K562 (cell line): Measurements from ENCODE around the gene FRMD7. TPM values are rescaled to one million over a fixed set of nuclear protein-coding genes. Genes with fewer than 3 reads are reported as not detected.
A peak's percentile ranks its signal among the peaks of the same experiment; 100 is the strongest.

Experiments
- ATAC-seq: fragments of 200-7000 bp; cut with Tn5 transposase; 3 replicates; pipeline ENCODE4 v1.9.1; 2020; ENCODE audit warnings: moderate library complexity
- BruUV-seq: library from RNA; stranded (reverse); fragments of 400-500 nt; replicated peaks from 2 replicates; lab custom pipeline; 2021; lab: Mats Ljungman, UMichigan
- CTCF ChIA-PET: fragments of 300-600 bp; formaldehyde crosslinking; extraction: SDS; loops from one replicate; lab custom pipeline; 2021; ENCODE audit warnings: low intra/inter-chr PET ratio; lab: Yijun Ruan, JAX
- POLR2A ChIA-PET: fragments of 300-600, 350-650 bp; sonication (Branson Sonifier 250); formaldehyde crosslinking; extraction: SDS; loops from one replicate; lab custom pipeline; 2021; ENCODE audit warnings: antibody characterized with exemption, inconsistent platforms; lab: Yijun Ruan, JAX
- DNase-seq, 4 experiments: peaks; one replicate each; pipeline versions ENCODE4 v3.0.0 to v3.0.0-alpha.2; 2011 to 2018; ENCODE audit warnings: low spot score in 3 of 4, mixed read lengths in 3 of 4; ENCODE audit errors: extremely low read depth in 1 of 4
- FAIRE-seq: peaks from 2 replicates; lab custom pipeline; 2011; peaks lifted over from hg19 to GRCh38; lab: Jason Lieb, UNC
- H2AFZ ChIP-seq: 2 replicates; pipeline ENCODE4 v1.6.0; 2011; ENCODE audit warnings: low read depth, low read length, control low read depth, inconsistent platforms
- H3K27ac ChIP-seq: fragments of 200-600 bp; 3 replicates; pipeline ENCODE4 v1.8.0; 2011; ENCODE audit warnings: low read depth, mild to moderate bottlenecking, control low read depth, inconsistent platforms, low read length, moderate library complexity, mixed read lengths; ENCODE audit errors: extremely low read depth
- H3K27me3 ChIP-seq, 2 experiments: fragments of 300-600 bp in 1 of 2; 2 replicates in 1 of 2; 3 replicates in 1 of 2; pipeline versions ENCODE4 v1.6.0 to v1.8.0; 2011; ENCODE audit warnings: inconsistent platforms in 2 of 2, low read length in 2 of 2, mild to moderate bottlenecking in 1 of 2, mixed read lengths in 1 of 2, moderate library complexity in 1 of 2; ENCODE audit not compliant: control insufficient read depth in 2 of 2, insufficient read depth in 2 of 2
- H3K36me3 ChIP-seq: fragments of 300-600 bp; 3 replicates; pipeline ENCODE4 v1.8.0; 2011; ENCODE audit warnings: mild to moderate bottlenecking, low read length, inconsistent platforms; ENCODE audit not compliant: control insufficient read depth, insufficient read depth
- H3K4me1 ChIP-seq, 2 experiments: fragments of 200-600 bp in 1 of 2; replicated peaks in 1 of 2; 2 replicates in 1 of 2; 3 replicates in 1 of 2; pipeline versions ENCODE4 v1.5.1 to v1.8.0; 2011; ENCODE audit warnings: inconsistent platforms in 2 of 2, low read length in 2 of 2, mild to moderate bottlenecking in 1 of 2, mixed read lengths in 1 of 2, moderate library complexity in 1 of 2; ENCODE audit not compliant: control insufficient read depth in 2 of 2, insufficient read depth in 2 of 2
- H3K4me2 ChIP-seq: 2 replicates; pipeline ENCODE4 v1.6.1; 2011; ENCODE audit warnings: low read length, control low read depth, inconsistent platforms, mixed read lengths; ENCODE audit not compliant: insufficient read depth
- H3K4me3 ChIP-seq: fragments of 200-600 bp; sonication (generic), shearing (Covaris generic); 2 replicates; pipeline ENCODE4 v1.5.1; 2016; ENCODE audit warnings: control low read depth, inconsistent platforms
- H3K79me2 ChIP-seq: fragments of 200-600 bp; 3 replicates; pipeline ENCODE4 v1.8.0; 2011; ENCODE audit warnings: low read length, inconsistent platforms; ENCODE audit not compliant: control insufficient read depth, insufficient read depth
- H3K9ac ChIP-seq, 2 experiments: 2 replicates each; pipeline versions ENCODE4 v1.6.0 to v1.6.1; 2011; ENCODE audit warnings: low read depth in 2 of 2, low read length in 2 of 2, control low read depth in 1 of 2, inconsistent platforms in 1 of 2, mild to moderate bottlenecking in 1 of 2, mixed read lengths in 1 of 2; ENCODE audit not compliant: insufficient read depth in 1 of 2
- H3K9me1 ChIP-seq: one replicate; pipeline ENCODE4 v1.6.0; 2011; ENCODE audit warnings: inconsistent platforms, mild to moderate bottlenecking, low read length, moderate library complexity; ENCODE audit not compliant: control insufficient read depth, insufficient read depth
- H3K9me3 ChIP-seq: replicated peaks from 2 replicates; pipeline ENCODE4 v1.5.1; 2011; ENCODE audit warnings: low read depth, low read length, inconsistent platforms; ENCODE audit not compliant: control insufficient read depth, insufficient read depth
- H4K20me1 ChIP-seq: replicated peaks from 2 replicates; pipeline ENCODE4 v1.6.1; 2011; ENCODE audit warnings: low read length, inconsistent platforms, mixed read lengths; ENCODE audit not compliant: control insufficient read depth, insufficient read depth
- BDP1 ChIP-seq: IDR thresholded peaks from 3 replicates; pipeline ENCODE4 v1.6.1; 2011; ENCODE audit not compliant: insufficient read length, insufficient read depth
- CEBPZ ChIP-seq: fragments of 150-350 bp; IDR thresholded peaks from 2 replicates; pipeline ENCODE4 v1.6.1; 2014; ENCODE audit warnings: low read depth, mild to moderate bottlenecking, low read length, borderline replicate concordance
- FOXP1 ChIP-seq: sonication (generic); formaldehyde crosslinking; IDR thresholded peaks from 2 replicates; pipeline ENCODE4 v1.8.0; 2022; ENCODE audit warnings: mild to moderate bottlenecking, missing genetic modification reagents
- GTF2A2 ChIP-seq: IDR thresholded peaks from 2 replicates; pipeline ENCODE4 v1.6.1; 2016; ENCODE audit warnings: mild to moderate bottlenecking, missing genetic modification characterization, missing compliant biosample characterization
- ILF3 ChIP-seq: fragments of 450-650 bp; IDR thresholded peaks from 2 replicates; pipeline ENCODE4 v1.6.1; 2018; ENCODE audit warnings: antibody characterized with exemption, mild to moderate bottlenecking, moderate library complexity, borderline replicate concordance
- KDM1A ChIP-seq, 2 experiments: fragments of 450-650 bp; IDR thresholded peaks; 2 replicates each; pipeline ENCODE4 v1.6.1; 2016; ENCODE audit warnings: mild to moderate bottlenecking in 2 of 2
- PKNOX1 ChIP-seq: fragments of 450-650 bp; IDR thresholded peaks from 2 replicates; pipeline ENCODE4 v1.6.1; 2016
- RBM39 ChIP-seq: fragments of 200-400 bp; formaldehyde crosslinking; optimal IDR thresholded peaks from 2 replicates; pipeline ENCODE3; 2018; ENCODE audit warnings: low read depth, low read length
- SMARCA5 ChIP-seq: fragments of 450-650 bp; IDR thresholded peaks from 2 replicates; pipeline ENCODE4 v1.6.1; 2016
- SMARCB1 ChIP-seq: IDR thresholded peaks from 2 replicates; pipeline ENCODE4 v1.6.1; 2011; ENCODE audit warnings: improper control_type of control experiment, low read depth; ENCODE audit not compliant: insufficient read length
- TCF7L2 ChIP-seq: fragments of 150-350 bp; IDR thresholded peaks from 2 replicates; pipeline ENCODE4 v1.6.1; 2016; ENCODE audit warnings: low read depth, mild to moderate bottlenecking, low read length, moderate library complexity
- TSC22D4 ChIP-seq: fragments of 450-650 bp; IDR thresholded peaks from 2 replicates; pipeline ENCODE4 v1.6.1; 2016; ENCODE audit warnings: missing genetic modification characterization, missing biosample characterization, control low read depth
- U2AF2 ChIP-seq: fragments of 200-400 bp; formaldehyde crosslinking; optimal IDR thresholded peaks from 2 replicates; pipeline ENCODE3; 2017; ENCODE audit warnings: low read depth, mild to moderate bottlenecking, low read length
- ZNF347 ChIP-seq: fragments of 450-650 bp; formaldehyde crosslinking; IDR thresholded peaks from 2 replicates; pipeline ENCODE4 v1.4.0; 2020; ENCODE audit warnings: low read depth, mild to moderate bottlenecking, moderate library complexity
- WGBS: fragments of 100-300 bp; shearing (Covaris generic); methylation state at CpG from one replicate; pipeline ENCODE4 v1.1.6; 2016; ENCODE audit warnings: low coverage, mixed read lengths; ENCODE audit not compliant: insufficient coverage; ENCODE audit errors: missing lambda C conversion rate; 5-methylcytosine and 5-hydroxymethylcytosine counted together
- in situ Hi-C: fragments of 300-500 bp; cut with MboI; formaldehyde crosslinking; loops from 4 replicates; pipeline ENCODE4 v1.15.0; 2018; ENCODE audit warnings: inconsistent platforms, mixed read lengths
- intact Hi-C: fragments of 100-400 bp; cut with micrococcal nuclease; formaldehyde crosslinking; loops from 2 replicates; pipeline ENCODE4 v1.14.2; 2022
- polyA plus RNA-seq, 8 experiments: library from polyadenylated mRNA; depleted of rRNA in 4 of 8; stranded (reverse) in 5 of 8; unstranded in 3 of 8; fragments of >200 nt; fragmentation: Nextera tagmentation in 2 of 8; fragmentation: Illumina TruSeq in 1 of 8; extraction: Ambion mirVana in 2 of 8; extraction: Trizol in 1 of 8; gene quantifications; 2 replicates each; pipeline versions ENCODE4 v1.2.1 to v1.2.3, GENCODE V29; 2011 to 2014; ENCODE audit warnings: inconsistent platforms in 1 of 8, missing spikeins in 1 of 8
- total RNA-seq, 7 experiments: library from RNA; depleted of rRNA in 6 of 7; stranded (reverse); fragments of >200 nt in 6 of 7; fragmentation: Illumina TruSeq in 2 of 7; extraction: Trizol in 2 of 7; gene quantifications; 2 replicates each; pipeline versions ENCODE4 v1.2.1 to v1.2.3, GENCODE V29; 2011 to 2021; ENCODE audit warnings: low replicate concordance in 1 of 7

The FRMD7 gene
- total and polyA plus RNA-seq, 9 of the 15 experiments (the other 6 are each of a cell fraction or from before 2014, with no cell fraction given) = 0.06 to 0.09 TPM; not detected in 7

GRCh38 chrX:132146456-132146855 lies 18.6 kb upstream of the FRMD7 start:
- H3K36me3 ChIP-seq = no peaks in the 10 kb centered on the region
- POLR2A ChIA-PET = no interaction called here
- no peaks in the 10 kb centered on the region for H4K20me1 ChIP-seq
- ATAC-seq = no peak
- intact Hi-C loops = no loop called here
- H3K9me3 ChIP-seq = no peaks in the 10 kb centered on the region
- WGBS = 0% methylated on average over 1 of the region's 1 CpG
- FAIRE-seq = no peak
- H3K4me2 ChIP-seq = no peak overlapping the region
- H3K4me1 ChIP-seq = no peaks in the 10 kb centered on the region
- no peak overlapping the region for H2AFZ ChIP-seq
- H3K79me2 ChIP-seq = no peaks in the 10 kb centered on the region
- DNase-seq = no peak
- no peak overlapping the region for H3K9ac ChIP-seq
- no peak overlapping the region for H3K27ac ChIP-seq
- TF ChIP-seq PKNOX1 = peak; percentile 44; the same call in 1 of the 2 replicates
- no peak for TF ChIP-seq ZNF347 (CRISPR knock-in tag)
- TF ChIP-seq, all 486 proteins: peak for 1
- Histone ChIP-seq H3K4me3 (no peak overlapping the region), H3K27me3 (no peaks in the 10 kb centered on the region), H3K9me1 (no peaks in the 10 kb centered on the region)
- in situ Hi-C loops = no loop called here
- BruUV-seq = no TSS peak
- CTCF ChIA-PET = no interaction called here

GRCh38 chrX:132144061-132144460 lies 16.2 kb upstream of the FRMD7 start:
- Histone ChIP-seq H3K79me2 (no peaks in the 10 kb centered on the region), H4K20me1 (no peaks in the 10 kb centered on the region)
- intact Hi-C loops = no loop called here
- TF ChIP-seq FOXP1 (CRISPR knock-in tag) (no peak), TSC22D4 (tag) (no peak), GTF2A2 (tag) (no peak), ILF3 (no peak), U2AF2 (no peak), CEBPZ (no peak), TCF7L2 (no peak), KDM1A (IDR thresholded peaks at IDR 0.05) (no peak), RBM39 (no peak), SMARCB1 (no peak), BDP1 (no peak), SMARCA5 (no peak)

More at GRCh38 chrX:132144061-132144460, 16.2 kb upstream of the FRMD7 start:
- Histone ChIP-seq H3K27me3 (no peaks in the 10 kb centered on the region; a peak in 1 of 5 replicates), H3K27ac (no peak overlapping the region), H3K4me3 (no peak overlapping the region), H3K9ac (no peak overlapping the region), H3K36me3 (no peaks in the 10 kb centered on the region), H3K4me2 (no peak overlapping the region), H3K4me1 (no peaks in the 10 kb centered on the region), H3K9me3 (no peaks in the 10 kb centered on the region), H3K9me1 (no peaks in the 10 kb centered on the region), H2AFZ (no peak overlapping the region)
- ChIA-PET POLR2A (no interaction called here), CTCF (no interaction called here)
- FAIRE-seq (no peak), ATAC-seq (no peak), DNase-seq (no peak)
- 0% methylated on average over 2 of the region's 2 CpGs for WGBS
- in situ Hi-C loops = no loop called here
- no TSS peak for BruUV-seq
